Naive B cell (primary cell): ENCODE results near the gene ONECUT2. TPM values are rescaled to one million over a fixed set of nuclear protein-coding genes. Genes with fewer than 3 reads are reported as not detected.

Experiments
- ATAC-seq, 2 donors: fragments of 150-1000 bp; cut with Tn5 transposase; 2 replicates each; pipeline ENCODE4 v1.10.0; 2021; ENCODE audit warnings: low read depth in 2 of 2, mild to moderate bottlenecking in 2 of 2, moderate library complexity in 2 of 2
- DNase-seq: peaks from one replicate; pipeline ENCODE4 v3.0.0; 2022
- H3K27ac Mint-ChIP-seq, 6 donors: one replicate each; pipeline ENCODE4 v1.8.0; 2020 to 2022; ENCODE audit warnings: mild to moderate bottlenecking in 6 of 6, mixed read lengths in 6 of 6, moderate library complexity in 5 of 6, inconsistent platforms in 2 of 6
- H3K27me3 Mint-ChIP-seq, 3 donors: one replicate each; pipeline ENCODE4 v1.8.0; 2021 to 2022; ENCODE audit warnings: mixed read lengths in 3 of 3, mild to moderate bottlenecking in 1 of 3
- H3K36me3 Mint-ChIP-seq, 2 donors: one replicate each; pipeline ENCODE4 v1.8.0; 2020 to 2022; ENCODE audit warnings: mixed read lengths in 2 of 2, inconsistent platforms in 1 of 2, mild to moderate bottlenecking in 1 of 2
- H3K4me1 Mint-ChIP-seq, 3 donors: one replicate each; pipeline ENCODE4 v1.8.0; 2020 to 2022; ENCODE audit warnings: mixed read lengths in 3 of 3, inconsistent platforms in 1 of 3, mild to moderate bottlenecking in 1 of 3, moderate library complexity in 1 of 3
- H3K4me3 Mint-ChIP-seq, 8 donors: one replicate each; pipeline ENCODE4 v1.8.0; 2020 to 2022; ENCODE audit warnings: mild to moderate bottlenecking in 8 of 8, mixed read lengths in 8 of 8, moderate library complexity in 8 of 8, inconsistent platforms in 2 of 8
- H3K9me3 Mint-ChIP-seq, 7 donors: one replicate each; pipeline ENCODE4 v1.8.0; 2020 to 2022; ENCODE audit warnings: mixed read lengths in 7 of 7, mild to moderate bottlenecking in 5 of 7, inconsistent platforms in 2 of 7, moderate library complexity in 1 of 7
- polyA plus RNA-seq, 6 donors: library from polyadenylated mRNA; unstranded; fragments of 300-500 nt; fragmentation: Illumina TruSeq; gene quantifications; one replicate each; pipeline ENCODE4 v1.2.3, GENCODE V29; 2021; ENCODE audit warnings: low read depth in 6 of 6

ONECUT2 gene
- polyA plus RNA-seq, 6 donors from 2014 or later: not detected

- H3K27ac Mint-ChIP-seq: no peak overlapping the region
- no peaks in the 10 kb centered on the region for H3K9me3 Mint-ChIP-seq
- ATAC-seq (no peak), DNase-seq (no peak)
- H3K36me3 Mint-ChIP-seq: no peaks in the 10 kb centered on the region
- H3K4me3 Mint-ChIP-seq: no peak overlapping the region
- no peaks in the 10 kb centered on the region for H3K4me1 Mint-ChIP-seq
- peaks cover 15 to 32% (median 24%) of the 10 kb centered on the region in 3 donors for H3K27me3 Mint-ChIP-seq
Observed at GRCh38 chr18:57533006-57533867, 98.1 kb downstream of the ONECUT2 start.

- ATAC-seq (no peak), DNase-seq (no peak)
- H3K27ac Mint-ChIP-seq: peak overlapping the region in 1 of 6 donors; percentile 77
- H3K4me3 Mint-ChIP-seq: no peak overlapping the region
- no peaks in the 10 kb centered on the region for H3K4me1 Mint-ChIP-seq
- no peaks in the 10 kb centered on the region for H3K9me3 Mint-ChIP-seq
- H3K36me3 Mint-ChIP-seq: no peaks in the 10 kb centered on the region
- peaks cover 10 to 25% (median 16%) of the 10 kb centered on the region in 3 donors for H3K27me3 Mint-ChIP-seq
Observed at GRCh38 chr18:57533868-57534510, 98.8 kb downstream of the ONECUT2 start.

- ATAC-seq (no peak), DNase-seq (no peak)
- peaks cover 11 to 19% (median 11%) of the 10 kb centered on the region in 3 donors for H3K27me3 Mint-ChIP-seq
- no peaks in the 10 kb centered on the region for H3K36me3 Mint-ChIP-seq
- no peaks in the 10 kb centered on the region for H3K4me1 Mint-ChIP-seq
- H3K4me3 Mint-ChIP-seq: no peak overlapping the region
- H3K9me3 Mint-ChIP-seq: no peaks in the 10 kb centered on the region
- H3K27ac Mint-ChIP-seq: peak overlapping the region in 1 of 6 donors; percentile 77
Observed at GRCh38 chr18:57534511-57534909, 99.3 kb downstream of the ONECUT2 start.

- Mint-ChIP-seq H3K36me3 (no peaks in the 10 kb centered on the region), H3K27ac (no peak overlapping the region), H3K4me3 (no peak overlapping the region), H3K4me1 (no peaks in the 10 kb centered on the region), H3K27me3 (peaks cover 1 to 11% (median 7%) of the 10 kb centered on the region in 3 donors), H3K9me3 (no peaks in the 10 kb centered on the region)
- ATAC-seq: no peak
- no peak for DNase-seq
Observed at GRCh38 chr18:57538614-57539013, 103.4 kb downstream of the ONECUT2 start.

- Mint-ChIP-seq H3K4me1 (no peaks in the 10 kb centered on the region), H3K27me3 (peaks cover 0 to 11% (median 7%) of the 10 kb centered on the region in 3 donors), H3K36me3 (no peaks in the 10 kb centered on the region), H3K9me3 (no peaks in the 10 kb centered on the region), H3K4me3 (no peak overlapping the region), H3K27ac (no peak overlapping the region)
- DNase-seq (no peak), ATAC-seq (no peak)
Observed at GRCh38 chr18:57539702-57540101, 104.5 kb downstream of the ONECUT2 start.

Other genes with a start within 250 kb of the ONECUT2 start
- not detected for gene ST8SIA3, start 82.8 kb upstream of the ONECUT2 start, polyA plus RNA-seq
- gene FECH, start 151.3 kb downstream of the ONECUT2 start, polyA plus RNA-seq: 10 to 100 TPM in 3 of 6 donors, 1 to 10 TPM in 3; 8.6 to 17.0 (median 9.7) TPM
- 10 to 100 TPM; 27.1 to 54.0 (median 34.8) TPM for gene NARS1, start 186.5 kb downstream of the ONECUT2 start, polyA plus RNA-seq